SU-DHL-6 (cell line): Measurements from ENCODE around the gene AMH.

Experiments
- H2AFZ ChIP-seq: fragments of 200-600 bp; sonication (generic); 2 replicates; pipeline ENCODE4 v1.6.1; 2014; ENCODE audit warnings: low read depth, mild to moderate bottlenecking, moderate library complexity, mixed read lengths, antibody characterized with exemption, low read length; ENCODE audit not compliant: severe bottlenecking
- H3F3A ChIP-seq: fragments of 200-600 bp; shearing (Covaris generic); 2 replicates; pipeline ENCODE4 v1.6.0; 2016; ENCODE audit warnings: antibody characterized with exemption, mild to moderate bottlenecking; ENCODE audit not compliant: insufficient read depth
- H3K27ac ChIP-seq: fragments of 200-600 bp; sonication (generic); 2 replicates; pipeline ENCODE4 v1.5.1; 2016; ENCODE audit warnings: low read depth, mild to moderate bottlenecking, low read length, moderate library complexity, mixed read lengths
- H3K27me3 ChIP-seq: fragments of 200-600 bp; sonication (generic), shearing (Covaris generic); 2 replicates; pipeline ENCODE4 v1.6.0; 2014; ENCODE audit warnings: mild to moderate bottlenecking, low read length
- H3K36me3 ChIP-seq: fragments of 200-600 bp; sonication (generic); 2 replicates; pipeline ENCODE4 v1.6.1; 2014; ENCODE audit warnings: mild to moderate bottlenecking, low read length, mixed read lengths
- H3K4me2 ChIP-seq: fragments of 300-600, 200-600 bp; shearing (Covaris generic), sonication (generic); 2 replicates; pipeline ENCODE4 v1.6.0; 2014; ENCODE audit warnings: low read length, low read depth, mild to moderate bottlenecking; ENCODE audit not compliant: poor library complexity, severe bottlenecking
- H3K4me3 ChIP-seq: fragments of 200-600 bp; sonication (generic); 2 replicates; pipeline ENCODE4 v1.5.1; 2014; ENCODE audit warnings: antibody characterized with exemption, low read length, mild to moderate bottlenecking, mixed read lengths; ENCODE audit not compliant: insufficient read depth, poor library complexity, severe bottlenecking
- H3K79me2 ChIP-seq: fragments of 200-600 bp; sonication (generic); 2 replicates; pipeline ENCODE4 v1.6.1; 2014; ENCODE audit warnings: mild to moderate bottlenecking, low read length, moderate library complexity; ENCODE audit not compliant: insufficient read depth
- H3K9ac ChIP-seq: fragments of 200-600 bp; sonication (generic); 2 replicates; pipeline ENCODE4 v1.7.0; 2014; ENCODE audit warnings: mild to moderate bottlenecking, low read length
- H3K9me2 ChIP-seq: fragments of 200-600 bp; sonication (generic); replicated peaks from 2 replicates; pipeline ENCODE4 v1.6.1; 2014; ENCODE audit warnings: low read length; ENCODE audit not compliant: insufficient read depth
- H3K9me3 ChIP-seq: fragments of 200-600 bp; sonication (generic); 2 replicates; pipeline ENCODE4 v1.6.1; 2014; ENCODE audit warnings: low read length, mixed read lengths; ENCODE audit not compliant: insufficient read depth
- H4K20me1 ChIP-seq: fragments of 200-600 bp; sonication (generic); 2 replicates; pipeline ENCODE4 v1.6.1; 2014; ENCODE audit warnings: low read depth, mild to moderate bottlenecking, antibody characterized with exemption, low read length, moderate library complexity, mixed read lengths
- EZH2phosphoT487 ChIP-seq: fragments of 200-600 bp; sonication (generic), shearing (Covaris generic); conservative IDR thresholded peaks from 2 replicates; pipeline ENCODE4 v1.6.1; 2018; ENCODE audit warnings: mild to moderate bottlenecking, antibody characterized with exemption, low read length, moderate library complexity, mixed read lengths
- TF ChIP-seq, protein P1 (sequence below): fragments of 200-600 bp; sonication (generic); IDR thresholded peaks from one replicate; pipeline ENCODE4 v1.5.1; 2017; ENCODE audit warnings: antibody characterized with exemption, mild to moderate bottlenecking, low read length, moderate library complexity; ENCODE audit not compliant: insufficient read depth, poor library complexity, severe bottlenecking

AMH gene

DNA sequence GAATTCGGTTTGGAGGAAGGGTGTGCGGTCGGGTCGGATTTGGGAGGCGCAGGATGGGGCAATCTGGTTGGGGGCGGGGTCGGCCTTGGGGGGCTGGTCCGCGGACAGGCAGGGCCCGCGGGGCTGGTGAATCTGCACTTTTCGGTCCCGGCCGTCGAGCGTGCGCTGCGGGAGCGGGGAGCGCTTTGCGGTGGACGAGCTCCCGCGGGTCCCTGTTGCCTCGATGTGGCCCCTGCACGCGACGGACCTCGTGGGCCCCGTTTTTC is 21.0 kb downstream of the AMH start:
- Histone ChIP-seq H4K20me1 (peaks cover 6% of the 10 kb centered on the region; the same call in 1 of the 2 replicates), H3K27ac (peak overlapping the region; percentile 92), H3K36me3 (peaks cover 3% of the 10 kb centered on the region; the same call in 1 of the 2 replicates), H3F3A (peaks cover 30% of the 10 kb centered on the region), H3K4me2 (peak overlapping the region; percentile 94), H3K9me3 (no peaks in the 10 kb centered on the region), H2AFZ (no peak overlapping the region), H3K4me3 (peak overlapping the region; percentile 77), H3K9ac (peak overlapping the region; percentile 99), H3K9me2 (no peaks in the 10 kb centered on the region), H3K79me2 (peaks cover 42% of the 10 kb centered on the region), H3K27me3 (no peaks in the 10 kb centered on the region)
- TF ChIP-seq EZH2phosphoT487: no peak
- TF ChIP-seq, protein P1, sequence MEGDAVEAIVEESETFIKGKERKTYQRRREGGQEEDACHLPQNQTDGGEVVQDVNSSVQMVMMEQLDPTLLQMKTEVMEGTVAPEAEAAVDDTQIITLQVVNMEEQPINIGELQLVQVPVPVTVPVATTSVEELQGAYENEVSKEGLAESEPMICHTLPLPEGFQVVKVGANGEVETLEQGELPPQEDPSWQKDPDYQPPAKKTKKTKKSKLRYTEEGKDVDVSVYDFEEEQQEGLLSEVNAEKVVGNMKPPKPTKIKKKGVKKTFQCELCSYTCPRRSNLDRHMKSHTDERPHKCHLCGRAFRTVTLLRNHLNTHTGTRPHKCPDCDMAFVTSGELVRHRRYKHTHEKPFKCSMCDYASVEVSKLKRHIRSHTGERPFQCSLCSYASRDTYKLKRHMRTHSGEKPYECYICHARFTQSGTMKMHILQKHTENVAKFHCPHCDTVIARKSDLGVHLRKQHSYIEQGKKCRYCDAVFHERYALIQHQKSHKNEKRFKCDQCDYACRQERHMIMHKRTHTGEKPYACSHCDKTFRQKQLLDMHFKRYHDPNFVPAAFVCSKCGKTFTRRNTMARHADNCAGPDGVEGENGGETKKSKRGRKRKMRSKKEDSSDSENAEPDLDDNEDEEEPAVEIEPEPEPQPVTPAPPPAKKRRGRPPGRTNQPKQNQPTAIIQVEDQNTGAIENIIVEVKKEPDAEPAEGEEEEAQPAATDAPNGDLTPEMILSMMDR: no peak

DNA sequence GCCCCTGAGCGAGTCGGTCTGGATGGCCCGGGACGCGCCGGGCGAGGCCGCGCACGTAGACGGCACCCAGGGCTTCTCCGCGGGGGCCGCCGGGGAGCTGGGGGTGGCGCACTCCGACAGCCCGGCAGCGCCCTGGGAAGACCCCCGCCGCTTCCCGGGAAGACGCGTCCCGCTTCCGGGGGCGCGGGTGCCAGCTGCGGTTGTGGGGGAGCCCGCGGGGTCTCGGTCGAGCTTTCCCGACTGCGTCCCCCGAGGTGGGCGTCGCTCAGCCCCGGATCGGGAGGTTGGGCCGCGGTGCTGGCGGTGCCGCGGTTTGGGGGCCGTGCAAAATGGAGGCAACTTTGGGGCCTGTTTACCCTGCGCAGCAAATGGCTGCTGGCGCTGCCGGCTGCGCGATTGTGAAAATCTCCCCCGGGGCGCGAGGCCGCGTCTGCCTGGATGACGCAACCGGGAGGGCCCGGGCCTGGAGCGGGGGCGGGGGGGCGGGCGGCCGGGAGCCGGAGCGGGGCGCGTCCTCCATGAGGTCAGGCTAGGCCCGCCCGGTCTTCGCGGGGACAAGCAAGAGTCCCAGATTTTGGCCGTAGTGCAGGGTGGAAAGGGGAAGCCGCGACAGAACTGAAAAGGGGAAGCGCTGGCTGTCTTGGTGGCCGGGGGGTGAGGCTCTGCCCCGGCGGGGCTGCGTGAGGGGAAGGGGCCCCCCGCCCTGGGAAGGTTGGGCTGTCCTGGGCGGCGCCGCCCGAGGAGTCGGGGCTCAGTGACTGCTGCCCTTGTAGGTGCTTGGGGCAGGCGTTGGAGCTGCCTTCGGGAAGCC is 21.5 kb downstream of the AMH start:
- no peaks in the 10 kb centered on the region for H3K9me2 ChIP-seq
- H3K36me3 ChIP-seq: peaks cover 3% of the 10 kb centered on the region; the same call in 1 of the 2 replicates

DNA sequence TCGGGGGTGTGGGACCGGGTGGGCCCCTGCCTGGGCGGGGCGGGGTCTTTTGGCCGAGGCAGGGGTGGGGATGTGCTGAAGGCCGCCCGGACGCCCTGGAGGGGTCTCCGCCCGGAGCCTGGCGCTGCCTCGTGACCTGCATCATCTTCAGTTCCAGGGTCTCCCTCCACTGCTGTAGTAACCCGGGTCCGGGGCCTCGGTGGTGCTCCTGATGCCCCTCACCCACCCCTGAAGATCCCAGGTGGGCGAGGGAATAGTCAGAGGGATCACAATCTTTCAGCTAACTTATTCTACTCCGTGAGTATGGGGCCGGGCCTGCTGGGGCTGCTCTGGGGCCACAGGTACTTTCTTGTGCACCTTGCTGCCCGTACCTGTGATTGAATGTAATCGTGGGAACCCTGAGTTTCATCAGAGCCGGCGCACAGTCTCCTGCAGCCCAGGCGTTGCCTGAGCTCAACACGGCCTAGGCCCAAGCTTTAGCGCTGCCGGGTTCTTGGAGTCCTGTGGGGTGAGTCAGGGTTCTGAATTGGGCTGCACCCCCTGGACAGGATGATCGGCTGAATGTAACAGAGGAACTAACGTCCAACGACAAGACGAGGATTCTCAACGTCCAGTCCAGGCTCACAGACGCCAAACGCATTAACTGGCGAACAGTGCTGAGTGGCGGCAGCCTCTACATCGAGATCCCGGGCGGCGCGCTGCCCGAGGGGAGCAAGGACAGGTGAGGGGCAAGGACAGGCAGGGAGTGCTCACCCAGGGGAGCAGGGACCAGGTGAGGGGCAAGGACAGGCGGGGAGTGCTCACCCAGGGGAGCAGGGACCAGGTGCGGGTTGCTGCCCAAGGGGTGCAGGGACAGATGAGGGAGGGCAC is 22.3 kb downstream of the AMH start:
- peaks cover 6% of the 10 kb centered on the region; the same call in 1 of the 2 replicates for H4K20me1 ChIP-seq
- H3K9me2 ChIP-seq: no peaks in the 10 kb centered on the region
- TF ChIP-seq, protein P1: no peak
- TF ChIP-seq EZH2phosphoT487: no peak
- H3K9me3 ChIP-seq: no peaks in the 10 kb centered on the region
- H3K4me2 ChIP-seq: peak overlapping the region; percentile 94
- no peak overlapping the region for H2AFZ ChIP-seq
- H3K36me3 ChIP-seq: peaks cover 3% of the 10 kb centered on the region; the same call in 1 of the 2 replicates
- H3K9ac ChIP-seq: peak overlapping the region; percentile 99
- peak overlapping the region; percentile 77 for H3K4me3 ChIP-seq
- peak overlapping the region; percentile 92 for H3K27ac ChIP-seq
- H3K79me2 ChIP-seq: peaks cover 42% of the 10 kb centered on the region
- peaks cover 30% of the 10 kb centered on the region for H3F3A ChIP-seq
- H3K27me3 ChIP-seq: no peaks in the 10 kb centered on the region

More for the DNA sequence above, 21.5 kb downstream of the AMH start:
- H3F3A ChIP-seq: peaks cover 30% of the 10 kb centered on the region
- H4K20me1 ChIP-seq: peaks cover 6% of the 10 kb centered on the region; the same call in 1 of the 2 replicates
- peaks cover 42% of the 10 kb centered on the region for H3K79me2 ChIP-seq
- no peaks in the 10 kb centered on the region for H3K27me3 ChIP-seq
- H3K9ac ChIP-seq: peak overlapping the region; percentile 99
- no peak overlapping the region for H2AFZ ChIP-seq
- peak overlapping the region; percentile 77 for H3K4me3 ChIP-seq
- TF ChIP-seq EZH2phosphoT487: no peak
- TF ChIP-seq, protein P1: no peak
- peak overlapping the region; percentile 92 for H3K27ac ChIP-seq
- H3K4me2 ChIP-seq: peak overlapping the region; percentile 94
- no peaks in the 10 kb centered on the region for H3K9me3 ChIP-seq
